ENCODE results near the gene SOX13. TPM values are rescaled to one million over a fixed set of nuclear protein-coding genes. Genes with fewer than 3 reads are reported as not detected.

SOX13 gene
- total and polyA plus RNA-seq, 10 of the 15 experiments (the other 5 are each of a cell fraction or from before 2014, with no cell fraction given), result 0.04 to 0.31 (median 0.11) TPM; not detected in 7

- RAD21 ChIA-PET (ENCODE audit: unreplicated experiment), result interaction anchor here (1.3 kb wide), 1 partner anchor 366 kb away, joined by 4 read pairs; no protein-coding TSS in a partner anchor
- WGBS (ENCODE audit: insufficient coverage, insufficient replicate concordance, low lambda C conversion rate, missing lambda C conversion rate), result 0% methylated on average over 2 of the region's 2 CpGs
- TF ChIP-seq TAF1 (IDR thresholded peaks at IDR 0.05; ENCODE audit: borderline replicate concordance, low read depth, low read length) (no peak), PKNOX1 (IDR thresholded peaks at IDR 0.05) (no peak)
- H3K4me2 ChIP-seq (ENCODE audit: control insufficient read depth, insufficient read depth), result no peak overlapping the region
- DNase-seq (ENCODE audit: low read depth, low spot score) (no peak), ATAC-seq (no peak), FAIRE-seq (no peak)
- no peaks in the 10 kb centered on the region for H3K4me1 ChIP-seq (ENCODE audit: control insufficient read depth, insufficient read depth, low read length)
- no peak overlapping the region for H2AFZ ChIP-seq (ENCODE audit: control insufficient read depth, low read depth, low read length)
- no peaks in the 10 kb centered on the region for H4K20me1 ChIP-seq (ENCODE audit: control insufficient read depth, insufficient read depth)
- no peak overlapping the region for H3K4me3 ChIP-seq
- intact Hi-C loops (cut with micrococcal nuclease; ENCODE audit: unreplicated experiment), result no loop called here
- no peak overlapping the region for H3K9ac ChIP-seq (ENCODE audit: control insufficient read depth, insufficient read depth, low read length)
- no peak overlapping the region for H3K27ac ChIP-seq (ENCODE audit: control insufficient read depth, insufficient read depth)
- no peaks in the 10 kb centered on the region for H3K79me2 ChIP-seq (ENCODE audit: control insufficient read depth, insufficient read depth, low read length)
- H3K9me3 ChIP-seq (replicated peaks; ENCODE audit: control insufficient read depth, insufficient read depth, low read length), result no peaks in the 10 kb centered on the region
- CTCF ChIA-PET, result interaction anchor here (1.4 to 2.7 kb wide), 3 partner anchors 8 to 266 kb away, joined by 3 to 13 read pairs (median 4); no protein-coding TSS in a partner anchor
- POLR2A ChIA-PET, result interaction anchor here (0.5 kb wide), 1 partner anchor 276 kb away, joined by 3 read pairs; no protein-coding TSS in a partner anchor
- H3K36me3 ChIP-seq (ENCODE audit: control insufficient read depth in 2 of 2, insufficient read depth in 2 of 2, low read length in 1 of 2), result no peaks in the 10 kb centered on the region
- in situ Hi-C loops (cut with MboI), result no loop called here
- SMC1A ChIA-PET (ENCODE audit: uncharacterized antibody, unreplicated experiment), result interaction anchor here (1.2 kb wide), 1 partner anchor 227 kb away, joined by 3 read pairs; no protein-coding TSS in a partner anchor
- BruUV-seq (replicated peaks), result no TSS peak
- H3K27me3 ChIP-seq (replicated peaks in 1 of 2; ENCODE audit: control insufficient read depth in 2 of 2, insufficient read depth in 2 of 2, low read length in 1 of 2), result peaks cover 0 to 3% of the 10 kb centered on the region in 2 experiments; a peak in 3 of 4 replicates
Measured at GRCh38 chr1:204136814-204137213, 63.9 kb downstream of the SOX13 start.

GRCh38 chr1:204139088-204139487 is 66.2 kb downstream of the SOX13 start:
- ChIA-PET SMC1A (ENCODE audit: uncharacterized antibody, unreplicated experiment) (interaction anchor here (0.9 to 2.1 kb wide), 4 partner anchors 8 to 268 kb away, joined by 3 to 5 read pairs (median 4); no protein-coding TSS in a partner anchor), CTCF (interaction anchor here (3.0 kb wide), 1 partner anchor 67 kb away, joined by 12 read pairs; no protein-coding TSS in a partner anchor), POLR2A (no interaction called here), RAD21 (ENCODE audit: unreplicated experiment) (interaction anchor here (0.9 to 1.4 kb wide), 2 partner anchors 8 to 10 kb away, joined by 3 to 4 read pairs; no protein-coding TSS in a partner anchor)
- Histone ChIP-seq H3K4me2 (ENCODE audit: control insufficient read depth, insufficient read depth) (no peak overlapping the region), H2AFZ (ENCODE audit: control insufficient read depth, low read depth, low read length) (no peak overlapping the region), H4K20me1 (ENCODE audit: control insufficient read depth, insufficient read depth) (no peaks in the 10 kb centered on the region), H3K79me2 (ENCODE audit: control insufficient read depth, insufficient read depth, low read length) (no peaks in the 10 kb centered on the region), H3K27me3 (replicated peaks in 1 of 2; ENCODE audit: control insufficient read depth in 2 of 2, insufficient read depth in 2 of 2, low read length in 1 of 2) (peaks cover 0 to 5% of the 10 kb centered on the region in 2 experiments; a peak in 3 of 4 replicates), H3K9ac (ENCODE audit: control insufficient read depth, insufficient read depth, low read length) (no peak overlapping the region), H3K4me3 (no peak overlapping the region), H3K27ac (ENCODE audit: control insufficient read depth, insufficient read depth) (no peak overlapping the region), H3K4me1 (ENCODE audit: control insufficient read depth, insufficient read depth, low read length) (no peaks in the 10 kb centered on the region), H3K9me3 (replicated peaks; ENCODE audit: control insufficient read depth, insufficient read depth, low read length) (no peaks in the 10 kb centered on the region), H3K36me3 (ENCODE audit: control insufficient read depth in 2 of 2, insufficient read depth in 2 of 2, low read length in 1 of 2) (no peaks in the 10 kb centered on the region)
- no peak for FAIRE-seq
- BruUV-seq (replicated peaks), result no TSS peak
- intact Hi-C loops (cut with micrococcal nuclease; ENCODE audit: unreplicated experiment), result no loop called here
- no peak for DNase-seq (ENCODE audit: low read depth, low spot score)
- WGBS (ENCODE audit: insufficient coverage, insufficient replicate concordance, low lambda C conversion rate, missing lambda C conversion rate), result 44% methylated on average over 2 of the region's 2 CpGs
- in situ Hi-C loops (cut with MboI), result no loop called here
- ATAC-seq, result no peak
- TF ChIP-seq MXI1 (IDR thresholded peaks at IDR 0.05; ENCODE audit: low read depth, low read length), result no peak
- TF ChIP-seq, protein P1, sequence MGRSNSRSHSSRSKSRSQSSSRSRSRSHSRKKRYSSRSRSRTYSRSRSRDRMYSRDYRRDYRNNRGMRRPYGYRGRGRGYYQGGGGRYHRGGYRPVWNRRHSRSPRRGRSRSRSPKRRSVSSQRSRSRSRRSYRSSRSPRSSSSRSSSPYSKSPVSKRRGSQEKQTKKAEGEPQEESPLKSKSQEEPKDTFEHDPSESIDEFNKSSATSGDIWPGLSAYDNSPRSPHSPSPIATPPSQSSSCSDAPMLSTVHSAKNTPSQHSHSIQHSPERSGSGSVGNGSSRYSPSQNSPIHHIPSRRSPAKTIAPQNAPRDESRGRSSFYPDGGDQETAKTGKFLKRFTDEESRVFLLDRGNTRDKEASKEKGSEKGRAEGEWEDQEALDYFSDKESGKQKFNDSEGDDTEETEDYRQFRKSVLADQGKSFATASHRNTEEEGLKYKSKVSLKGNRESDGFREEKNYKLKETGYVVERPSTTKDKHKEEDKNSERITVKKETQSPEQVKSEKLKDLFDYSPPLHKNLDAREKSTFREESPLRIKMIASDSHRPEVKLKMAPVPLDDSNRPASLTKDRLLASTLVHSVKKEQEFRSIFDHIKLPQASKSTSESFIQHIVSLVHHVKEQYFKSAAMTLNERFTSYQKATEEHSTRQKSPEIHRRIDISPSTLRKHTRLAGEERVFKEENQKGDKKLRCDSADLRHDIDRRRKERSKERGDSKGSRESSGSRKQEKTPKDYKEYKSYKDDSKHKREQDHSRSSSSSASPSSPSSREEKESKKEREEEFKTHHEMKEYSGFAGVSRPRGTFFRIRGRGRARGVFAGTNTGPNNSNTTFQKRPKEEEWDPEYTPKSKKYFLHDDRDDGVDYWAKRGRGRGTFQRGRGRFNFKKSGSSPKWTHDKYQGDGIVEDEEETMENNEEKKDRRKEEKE (IDR thresholded peaks at IDR 0.05), result no peak
- no peak for TF ChIP-seq PAX5 (IDR thresholded peaks at IDR 0.05; ENCODE audit: borderline replicate concordance, low read depth, low read length)
- TF ChIP-seq, protein P2, sequence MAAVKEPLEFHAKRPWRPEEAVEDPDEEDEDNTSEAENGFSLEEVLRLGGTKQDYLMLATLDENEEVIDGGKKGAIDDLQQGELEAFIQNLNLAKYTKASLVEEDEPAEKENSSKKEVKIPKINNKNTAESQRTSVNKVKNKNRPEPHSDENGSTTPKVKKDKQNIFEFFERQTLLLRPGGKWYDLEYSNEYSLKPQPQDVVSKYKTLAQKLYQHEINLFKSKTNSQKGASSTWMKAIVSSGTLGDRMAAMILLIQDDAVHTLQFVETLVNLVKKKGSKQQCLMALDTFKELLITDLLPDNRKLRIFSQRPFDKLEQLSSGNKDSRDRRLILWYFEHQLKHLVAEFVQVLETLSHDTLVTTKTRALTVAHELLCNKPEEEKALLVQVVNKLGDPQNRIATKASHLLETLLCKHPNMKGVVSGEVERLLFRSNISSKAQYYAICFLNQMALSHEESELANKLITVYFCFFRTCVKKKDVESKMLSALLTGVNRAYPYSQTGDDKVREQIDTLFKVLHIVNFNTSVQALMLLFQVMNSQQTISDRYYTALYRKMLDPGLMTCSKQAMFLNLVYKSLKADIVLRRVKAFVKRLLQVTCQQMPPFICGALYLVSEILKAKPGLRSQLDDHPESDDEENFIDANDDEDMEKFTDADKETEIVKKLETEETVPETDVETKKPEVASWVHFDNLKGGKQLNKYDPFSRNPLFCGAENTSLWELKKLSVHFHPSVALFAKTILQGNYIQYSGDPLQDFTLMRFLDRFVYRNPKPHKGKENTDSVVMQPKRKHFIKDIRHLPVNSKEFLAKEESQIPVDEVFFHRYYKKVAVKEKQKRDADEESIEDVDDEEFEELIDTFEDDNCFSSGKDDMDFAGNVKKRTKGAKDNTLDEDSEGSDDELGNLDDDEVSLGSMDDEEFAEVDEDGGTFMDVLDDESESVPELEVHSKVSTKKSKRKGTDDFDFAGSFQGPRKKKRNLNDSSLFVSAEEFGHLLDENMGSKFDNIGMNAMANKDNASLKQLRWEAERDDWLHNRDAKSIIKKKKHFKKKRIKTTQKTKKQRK (IDR thresholded peaks at IDR 0.05; ENCODE audit: low read depth, low read length), result no peak
- no peak for TF ChIP-seq MAX (IDR thresholded peaks at IDR 0.05; ENCODE audit: low read depth, low read length)
- TF ChIP-seq BRCA1 (IDR thresholded peaks at IDR 0.05; ENCODE audit: low read depth, low read length), result no peak
